K562 (cell line): ENCODE measurements around the gene HPD. TPM values are rescaled to one million over a fixed set of nuclear protein-coding genes. Genes with fewer than 3 reads are reported as not detected.
A peak's percentile ranks its signal among the peaks of the same experiment; 100 is the strongest.

Source experiments
- ATAC-seq: fragments of 200-7000 bp; cut with Tn5 transposase; 3 replicates; pipeline ENCODE4 v1.9.1; 2020; ENCODE audit warnings: moderate library complexity
- BruUV-seq: library from RNA; stranded (reverse); fragments of 400-500 nt; replicated peaks from 2 replicates; lab custom pipeline; 2021; lab: Mats Ljungman, UMichigan
- CTCF ChIA-PET: fragments of 300-600 bp; formaldehyde crosslinking; extraction: SDS; loops from one replicate; lab custom pipeline; 2021; ENCODE audit warnings: low intra/inter-chr PET ratio; lab: Yijun Ruan, JAX
- POLR2A ChIA-PET: fragments of 300-600, 350-650 bp; sonication (Branson Sonifier 250); formaldehyde crosslinking; extraction: SDS; loops from one replicate; lab custom pipeline; 2021; ENCODE audit warnings: antibody characterized with exemption, inconsistent platforms; lab: Yijun Ruan, JAX
- DNase-seq, 4 experiments: peaks; one replicate each; pipeline versions ENCODE4 v3.0.0 to v3.0.0-alpha.2; 2011 to 2018; ENCODE audit warnings: low spot score in 3 of 4, mixed read lengths in 3 of 4; ENCODE audit errors: extremely low read depth in 1 of 4
- FAIRE-seq: peaks from 2 replicates; lab custom pipeline; 2011; peaks lifted over from hg19 to GRCh38; lab: Jason Lieb, UNC
- H2AFZ ChIP-seq: 2 replicates; pipeline ENCODE4 v1.6.0; 2011; ENCODE audit warnings: low read depth, low read length, control low read depth, inconsistent platforms
- H3K27ac ChIP-seq: fragments of 200-600 bp; 3 replicates; pipeline ENCODE4 v1.8.0; 2011; ENCODE audit warnings: low read depth, mild to moderate bottlenecking, control low read depth, inconsistent platforms, low read length, moderate library complexity, mixed read lengths; ENCODE audit errors: extremely low read depth
- H3K27me3 ChIP-seq, 2 experiments: fragments of 300-600 bp in 1 of 2; 2 replicates in 1 of 2; 3 replicates in 1 of 2; pipeline versions ENCODE4 v1.6.0 to v1.8.0; 2011; ENCODE audit warnings: inconsistent platforms in 2 of 2, low read length in 2 of 2, mild to moderate bottlenecking in 1 of 2, mixed read lengths in 1 of 2, moderate library complexity in 1 of 2; ENCODE audit not compliant: control insufficient read depth in 2 of 2, insufficient read depth in 2 of 2
- H3K36me3 ChIP-seq: fragments of 300-600 bp; 3 replicates; pipeline ENCODE4 v1.8.0; 2011; ENCODE audit warnings: mild to moderate bottlenecking, low read length, inconsistent platforms; ENCODE audit not compliant: control insufficient read depth, insufficient read depth
- H3K4me1 ChIP-seq, 2 experiments: fragments of 200-600 bp in 1 of 2; replicated peaks in 1 of 2; 2 replicates in 1 of 2; 3 replicates in 1 of 2; pipeline versions ENCODE4 v1.5.1 to v1.8.0; 2011; ENCODE audit warnings: inconsistent platforms in 2 of 2, low read length in 2 of 2, mild to moderate bottlenecking in 1 of 2, mixed read lengths in 1 of 2, moderate library complexity in 1 of 2; ENCODE audit not compliant: control insufficient read depth in 2 of 2, insufficient read depth in 2 of 2
- H3K4me2 ChIP-seq: 2 replicates; pipeline ENCODE4 v1.6.1; 2011; ENCODE audit warnings: low read length, control low read depth, inconsistent platforms, mixed read lengths; ENCODE audit not compliant: insufficient read depth
- H3K4me3 ChIP-seq: fragments of 200-600 bp; sonication (generic), shearing (Covaris generic); 2 replicates; pipeline ENCODE4 v1.5.1; 2016; ENCODE audit warnings: control low read depth, inconsistent platforms
- H3K79me2 ChIP-seq: fragments of 200-600 bp; 3 replicates; pipeline ENCODE4 v1.8.0; 2011; ENCODE audit warnings: low read length, inconsistent platforms; ENCODE audit not compliant: control insufficient read depth, insufficient read depth
- H3K9ac ChIP-seq, 2 experiments: 2 replicates each; pipeline versions ENCODE4 v1.6.0 to v1.6.1; 2011; ENCODE audit warnings: low read depth in 2 of 2, low read length in 2 of 2, control low read depth in 1 of 2, inconsistent platforms in 1 of 2, mild to moderate bottlenecking in 1 of 2, mixed read lengths in 1 of 2; ENCODE audit not compliant: insufficient read depth in 1 of 2
- H3K9me1 ChIP-seq: one replicate; pipeline ENCODE4 v1.6.0; 2011; ENCODE audit warnings: inconsistent platforms, mild to moderate bottlenecking, low read length, moderate library complexity; ENCODE audit not compliant: control insufficient read depth, insufficient read depth
- H3K9me3 ChIP-seq: replicated peaks from 2 replicates; pipeline ENCODE4 v1.5.1; 2011; ENCODE audit warnings: low read depth, low read length, inconsistent platforms; ENCODE audit not compliant: control insufficient read depth, insufficient read depth
- H4K20me1 ChIP-seq: replicated peaks from 2 replicates; pipeline ENCODE4 v1.6.1; 2011; ENCODE audit warnings: low read length, inconsistent platforms, mixed read lengths; ENCODE audit not compliant: control insufficient read depth, insufficient read depth
- CEBPB ChIP-seq: fragments of 450-650 bp; IDR thresholded peaks from 2 replicates; pipeline ENCODE4 v1.6.1; 2016; ENCODE audit warnings: missing genetic modification characterization, missing compliant biosample characterization
- CEBPG ChIP-seq, 3 experiments: fragments of 200-800 bp in 1 of 3; sonication (Bioruptor generic) in 1 of 3; sonication (generic) in 1 of 3; formaldehyde crosslinking in 1 of 3; IDR thresholded peaks in 2 of 3; conservative IDR thresholded peaks in 1 of 3; 2 replicates each; pipeline versions ENCODE4 v1.6.1 to v1.8.0; 2016 to 2022; ENCODE audit warnings: missing compliant biosample characterization in 2 of 3, missing genetic modification characterization in 2 of 3, mild to moderate bottlenecking in 1 of 3, missing genetic modification reagents in 1 of 3
- NR2C1 ChIP-seq, 2 experiments: fragments of 450-650 bp; IDR thresholded peaks; 2 replicates each; pipeline ENCODE4 v1.6.1; 2017; ENCODE audit warnings: mild to moderate bottlenecking in 2 of 2, antibody characterized with exemption in 1 of 2, inconsistent platforms in 1 of 2, missing compliant biosample characterization in 1 of 2, missing genetic modification characterization in 1 of 2
- RBFOX2 ChIP-seq: fragments of 200-400 bp; formaldehyde crosslinking; IDR thresholded peaks from 2 replicates; pipeline ENCODE4 v1.6.1; 2017; ENCODE audit warnings: low read depth, mild to moderate bottlenecking, low read length, moderate library complexity
- SAP30 ChIP-seq: fragments of 200-600 bp; sonication (generic); IDR thresholded peaks from 2 replicates; pipeline ENCODE4 v1.6.1; 2012; ENCODE audit warnings: borderline replicate concordance, low read depth, mild to moderate bottlenecking, moderate library complexity, low read length, control low read depth, inconsistent platforms; ENCODE audit not compliant: insufficient read depth, poor library complexity, severe bottlenecking
- TCF7 ChIP-seq: sonication (generic); IDR thresholded peaks from 2 replicates; pipeline ENCODE4 v1.6.1; 2016; ENCODE audit warnings: antibody characterized with exemption, borderline replicate concordance
- WGBS: fragments of 100-300 bp; shearing (Covaris generic); methylation state at CpG from one replicate; pipeline ENCODE4 v1.1.6; 2016; ENCODE audit warnings: low coverage, mixed read lengths; ENCODE audit not compliant: insufficient coverage; ENCODE audit errors: missing lambda C conversion rate; 5-methylcytosine and 5-hydroxymethylcytosine counted together
- in situ Hi-C: fragments of 300-500 bp; cut with MboI; formaldehyde crosslinking; loops from 4 replicates; pipeline ENCODE4 v1.15.0; 2018; ENCODE audit warnings: inconsistent platforms, mixed read lengths
- intact Hi-C: fragments of 100-400 bp; cut with micrococcal nuclease; formaldehyde crosslinking; loops from 2 replicates; pipeline ENCODE4 v1.14.2; 2022
- polyA plus RNA-seq, 8 experiments: library from polyadenylated mRNA; depleted of rRNA in 4 of 8; stranded (reverse) in 5 of 8; unstranded in 3 of 8; fragments of >200 nt; fragmentation: Nextera tagmentation in 2 of 8; fragmentation: Illumina TruSeq in 1 of 8; extraction: Ambion mirVana in 2 of 8; extraction: Trizol in 1 of 8; gene quantifications; 2 replicates each; pipeline versions ENCODE4 v1.2.1 to v1.2.3, GENCODE V29; 2011 to 2014; ENCODE audit warnings: inconsistent platforms in 1 of 8, missing spikeins in 1 of 8
- total RNA-seq, 7 experiments: library from RNA; depleted of rRNA in 6 of 7; stranded (reverse); fragments of >200 nt in 6 of 7; fragmentation: Illumina TruSeq in 2 of 7; extraction: Trizol in 2 of 7; gene quantifications; 2 replicates each; pipeline versions ENCODE4 v1.2.1 to v1.2.3, GENCODE V29; 2011 to 2021; ENCODE audit warnings: low replicate concordance in 1 of 7
- TF ChIP-seq, protein P1 (sequence below): fragments of 450-650 bp; IDR thresholded peaks from 2 replicates; pipeline ENCODE4 v1.6.1; 2018; ENCODE audit warnings: mild to moderate bottlenecking, low read depth; ENCODE audit not compliant: partially characterized antibody
- TF ChIP-seq, protein P2 (sequence below), 2 experiments: fragments of 450-650 bp; conservative IDR thresholded peaks; 2 replicates each; pipeline ENCODE4 v1.6.1; 2017; ENCODE audit warnings: mild to moderate bottlenecking in 2 of 2, moderate library complexity in 2 of 2

Gene HPD
- total and polyA plus RNA-seq, 9 of the 15 experiments (the other 6 are each of a cell fraction or from before 2014, with no cell fraction given), result 0.06 to 0.29 (median 0.07) TPM; not detected in 4

DNA sequence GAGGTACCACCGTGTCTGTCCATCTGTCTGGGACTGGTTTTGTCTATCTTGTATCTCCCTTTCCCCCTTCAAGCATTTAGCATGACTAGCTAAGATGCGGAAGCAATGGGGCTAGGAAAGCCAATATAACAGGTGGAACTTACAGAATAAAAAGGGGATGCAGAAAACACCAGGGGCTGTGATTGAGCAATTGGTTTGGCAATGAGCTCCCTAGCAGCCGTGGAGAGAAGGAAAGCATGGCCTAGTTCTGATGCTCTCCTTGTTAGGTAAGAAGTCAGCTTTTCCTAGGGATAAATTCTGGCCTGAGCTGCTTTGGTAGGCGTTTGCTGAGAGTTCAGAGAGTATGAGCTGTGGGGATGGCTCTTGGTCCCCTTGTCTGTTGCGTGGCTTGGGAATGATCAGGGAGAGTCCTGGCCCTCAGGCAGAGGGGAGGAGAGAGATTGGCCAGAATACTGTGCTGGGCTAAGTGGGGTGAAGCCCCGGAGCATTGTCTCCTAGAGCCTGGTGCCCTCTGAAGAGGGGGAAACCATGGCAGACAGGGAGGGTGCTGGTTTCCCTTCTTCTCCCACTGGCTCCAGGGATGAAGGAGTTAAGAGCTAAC, 47.7 kb downstream of the HPD start:
- Histone ChIP-seq H3K27ac (peak overlapping the region; percentile 31; the same call in 1 of the 3 replicates), H3K27me3 (no peaks in the 10 kb centered on the region), H3K4me2 (peak overlapping the region; percentile 92), H3K9me3 (no peaks in the 10 kb centered on the region), H3K4me3 (0 out of 2 replicates have a peak overlapping the region, but pooled peaks have one; percentile 53), H4K20me1 (peaks cover 26% of the 10 kb centered on the region), H3K36me3 (peaks cover 87% of the 10 kb centered on the region), H3K9ac (peak overlapping the region; percentile 60 to 93; a peak in 3 of 4 replicates), H3K4me1 (peaks cover 28 to 66% of the 10 kb centered on the region in 2 experiments), H3K79me2 (peaks cover 74% of the 10 kb centered on the region), H2AFZ (no peak overlapping the region), H3K9me1 (no peaks in the 10 kb centered on the region)
- FAIRE-seq (peak; percentile 72), ATAC-seq (no peak), DNase-seq (peak in 1 of 4 experiments; percentile 21)
- peak; percentile 58 for TF ChIP-seq CEBPB
- TF ChIP-seq, protein P1, sequence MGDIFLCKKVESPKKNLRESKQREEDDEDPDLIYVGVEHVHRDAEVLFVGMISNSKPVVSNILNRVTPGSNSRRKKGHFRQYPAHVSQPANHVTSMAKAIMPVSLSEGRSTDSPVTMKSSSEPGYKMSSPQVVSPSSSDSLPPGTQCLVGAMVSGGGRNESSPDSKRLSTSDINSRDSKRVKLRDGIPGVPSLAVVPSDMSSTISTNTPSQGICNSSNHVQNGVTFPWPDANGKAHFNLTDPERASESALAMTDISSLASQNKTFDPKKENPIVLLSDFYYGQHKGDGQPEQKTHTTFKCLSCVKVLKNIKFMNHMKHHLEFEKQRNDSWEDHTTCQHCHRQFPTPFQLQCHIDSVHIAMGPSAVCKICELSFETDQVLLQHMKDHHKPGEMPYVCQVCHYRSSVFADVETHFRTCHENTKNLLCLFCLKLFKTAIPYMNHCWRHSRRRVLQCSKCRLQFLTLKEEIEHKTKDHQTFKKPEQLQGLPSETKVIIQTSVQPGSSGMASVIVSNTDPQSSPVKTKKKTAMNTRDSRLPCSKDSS, result no peak
- TF ChIP-seq SAP30, result peak; percentile 4
- no peak for TF ChIP-seq RBFOX2
- no peak for TF ChIP-seq TCF7
- TF ChIP-seq, protein P2, sequence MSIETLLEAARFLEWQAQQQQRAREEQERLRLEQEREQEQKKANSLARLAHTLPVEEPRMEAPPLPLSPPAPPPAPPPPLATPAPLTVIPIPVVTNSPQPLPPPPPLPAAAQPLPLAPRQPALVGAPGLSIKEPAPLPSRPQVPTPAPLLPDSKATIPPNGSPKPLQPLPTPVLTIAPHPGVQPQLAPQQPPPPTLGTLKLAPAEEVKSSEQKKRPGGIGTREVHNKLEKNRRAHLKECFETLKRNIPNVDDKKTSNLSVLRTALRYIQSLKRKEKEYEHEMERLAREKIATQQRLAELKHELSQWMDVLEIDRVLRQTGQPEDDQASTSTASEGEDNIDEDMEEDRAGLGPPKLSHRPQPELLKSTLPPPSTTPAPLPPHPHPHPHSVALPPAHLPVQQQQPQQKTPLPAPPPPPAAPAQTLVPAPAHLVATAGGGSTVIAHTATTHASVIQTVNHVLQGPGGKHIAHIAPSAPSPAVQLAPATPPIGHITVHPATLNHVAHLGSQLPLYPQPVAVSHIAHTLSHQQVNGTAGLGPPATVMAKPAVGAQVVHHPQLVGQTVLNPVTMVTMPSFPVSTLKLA (conservative IDR thresholded peaks at IDR 0.05), result no peak
- no peak for TF ChIP-seq NR2C1 (IDR thresholded peaks at IDR 0.05)
- TF ChIP-seq NR2C1 (tag; IDR thresholded peaks at IDR 0.05), result no peak
- TF ChIP-seq CEBPG (CRISPR knock-in tag; IDR thresholded peaks at IDR 0.05), result no peak
- 0 out of 4 replicates have a peak, but pooled peaks of 1 of the 2 experiments have one; percentile 14 for TF ChIP-seq CEBPG (tag; conservative IDR thresholded peaks at IDR 0.05 in 1 of 2, IDR thresholded peaks at IDR 0.05 in 1 of 2)
- intact Hi-C loops (no loop called here), in situ Hi-C loops (no loop called here)
- ChIA-PET POLR2A (interaction anchor here (0.7 to 12.1 kb wide), 10 partner anchors 9 to 386 kb away, joined by 3 to 194 read pairs (median 4); partner anchors contain the start of genes RHOF and SETD1B), CTCF (interaction anchor here (5.5 kb wide), 1 partner anchor 16 kb away, joined by 73 read pairs; the partner anchor contains the start of gene RHOF)
- BruUV-seq, result no TSS peak
- WGBS, result 53% methylated on average over 6 of the region's 6 CpGs
